Activated naive CD4-positive, alpha-beta T cell treated with anti-CD3 and anti-CD28 coated beads, Interleukin-2, amount 50 U/mL, for 72 hours (primary cell): ENCODE results near the gene SNUPN. TPM values are rescaled to one million over a fixed set of nuclear protein-coding genes. Genes with fewer than 3 reads are reported as not detected.
"Not testable (repeated sequence)": the region's sequence is repeated elsewhere in the genome, so short reads cannot be mapped to it uniquely, and the experiment has no call there.

Experiments
- ATAC-seq, 2 donors: fragments of 150-1000 bp; cut with Tn5 transposase; 2 replicates each; pipeline ENCODE4 v1.10.0; 2021; ENCODE audit warnings: mild to moderate bottlenecking in 2 of 2, moderate library complexity in 2 of 2
- DNase-seq, 2 donors: peaks; one replicate each; pipeline ENCODE4 v3.0.0; 2021 to 2022; ENCODE audit warnings: low spot score in 2 of 2
- H3K27ac Mint-ChIP-seq, 2 donors: one replicate each; pipeline ENCODE4 v1.8.0; 2022; ENCODE audit warnings: mild to moderate bottlenecking in 2 of 2, mixed read lengths in 2 of 2
- H3K36me3 Mint-ChIP-seq, 2 donors: one replicate each; pipeline ENCODE4 v1.8.0; 2022; ENCODE audit warnings: mixed read lengths in 2 of 2
- H3K9me3 Mint-ChIP-seq, 2 donors: one replicate each; pipeline ENCODE4 v1.8.0; 2022; ENCODE audit warnings: mixed read lengths in 2 of 2
- total RNA-seq, 2 donors: library from RNA; stranded (reverse); gene quantifications; one replicate each; pipeline ENCODE4 v1.2.3, GENCODE V29; 2022

SNUPN gene
- total RNA-seq, 2 donors from 2014 or later = 36.1 to 37.3 TPM

DNA sequence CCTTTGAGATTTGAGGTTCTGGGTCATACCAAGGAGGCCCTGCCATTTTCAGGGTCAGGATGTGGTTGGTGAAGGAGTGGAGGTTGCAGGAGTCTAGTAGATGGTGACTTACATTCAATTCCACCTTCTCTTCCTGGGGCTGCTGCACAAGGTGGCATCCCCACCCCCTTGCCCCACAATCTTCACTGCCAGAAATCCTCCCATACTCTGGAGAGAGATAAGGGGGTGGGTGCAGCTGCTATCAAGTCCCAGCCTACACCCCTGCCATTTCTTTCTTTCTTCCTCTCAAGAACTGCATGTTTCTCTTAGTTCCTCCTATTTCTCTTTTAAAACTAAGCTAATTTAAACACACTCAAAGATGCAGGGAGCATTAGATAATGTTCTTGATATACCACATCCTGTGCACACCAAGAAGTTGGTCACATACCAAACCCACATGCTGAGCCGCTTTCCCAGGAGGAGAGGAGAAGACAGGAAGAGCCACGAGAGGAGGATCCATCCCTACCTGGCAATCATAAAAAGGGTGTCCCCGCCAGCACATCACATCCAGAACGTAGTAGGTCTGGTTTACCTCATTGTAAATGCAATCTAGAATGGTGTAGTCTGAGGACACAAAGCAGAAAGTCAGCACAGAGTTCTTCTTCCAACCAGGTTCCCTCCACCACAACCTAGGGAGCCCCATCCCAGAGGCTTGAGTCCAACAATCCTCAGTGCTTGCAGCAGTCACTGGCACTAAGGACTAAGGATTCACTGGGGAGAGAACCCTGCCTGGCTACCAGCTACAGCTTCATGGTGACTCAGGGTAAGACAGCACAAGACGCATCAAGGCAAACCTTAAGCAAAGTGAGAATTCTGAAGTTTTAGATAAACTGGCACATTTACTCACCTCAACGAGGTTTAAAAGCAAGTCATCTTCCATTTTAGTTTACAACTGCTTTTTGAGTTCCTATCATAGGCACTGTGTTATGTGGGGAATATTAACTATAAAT is 18.5 kb downstream of the SNUPN start:
- Mint-ChIP-seq H3K36me3 (peaks cover 31 to 53% of the 10 kb centered on the region in 2 donors), H3K27ac (peak overlapping the region; percentile 82 to 93), H3K9me3 (no peaks in the 10 kb centered on the region)
- no peak for DNase-seq
- ATAC-seq = peak; percentile 65 to 79

- Mint-ChIP-seq H3K27ac (peak overlapping the region; percentile 23 to 82), H3K9me3 (no peaks in the 10 kb centered on the region), H3K36me3 (peaks cover 29 to 53% of the 10 kb centered on the region in 2 donors)
- DNase-seq = no peak
- ATAC-seq = no peak
These were observed 19.5 kb downstream of the SNUPN start for GRCh38 chr15:75606026-75606425.

- peaks cover 11 to 22% of the 10 kb centered on the region in 2 donors for H3K36me3 Mint-ChIP-seq
- ATAC-seq (no peak), DNase-seq (no peak)
- no peak overlapping the region for H3K27ac Mint-ChIP-seq
- no peaks in the 10 kb centered on the region for H3K9me3 Mint-ChIP-seq
These were observed 26.1 kb downstream of the SNUPN start for GRCh38 chr15:75599401-75599800.

- H3K27ac Mint-ChIP-seq = peak overlapping the region; percentile 40 to 94
- DNase-seq = no peak
- H3K9me3 Mint-ChIP-seq = no peaks in the 10 kb centered on the region
- H3K36me3 Mint-ChIP-seq = peaks cover 11 to 22% of the 10 kb centered on the region in 2 donors
- ATAC-seq = no peak
These were observed 27.2 kb downstream of the SNUPN start for GRCh38 chr15:75598361-75598760.

GRCh38 chr15:75597667-75598341 is 27.7 kb downstream of the SNUPN start:
- Mint-ChIP-seq H3K27ac (peak overlapping the region; percentile 40 to 94), H3K36me3 (peaks cover 11 to 22% of the 10 kb centered on the region in 2 donors), H3K9me3 (no peaks in the 10 kb centered on the region)
- DNase-seq (peak in 1 of 2 donors; percentile 12), ATAC-seq (peak; percentile 44 to 50)

DNA sequence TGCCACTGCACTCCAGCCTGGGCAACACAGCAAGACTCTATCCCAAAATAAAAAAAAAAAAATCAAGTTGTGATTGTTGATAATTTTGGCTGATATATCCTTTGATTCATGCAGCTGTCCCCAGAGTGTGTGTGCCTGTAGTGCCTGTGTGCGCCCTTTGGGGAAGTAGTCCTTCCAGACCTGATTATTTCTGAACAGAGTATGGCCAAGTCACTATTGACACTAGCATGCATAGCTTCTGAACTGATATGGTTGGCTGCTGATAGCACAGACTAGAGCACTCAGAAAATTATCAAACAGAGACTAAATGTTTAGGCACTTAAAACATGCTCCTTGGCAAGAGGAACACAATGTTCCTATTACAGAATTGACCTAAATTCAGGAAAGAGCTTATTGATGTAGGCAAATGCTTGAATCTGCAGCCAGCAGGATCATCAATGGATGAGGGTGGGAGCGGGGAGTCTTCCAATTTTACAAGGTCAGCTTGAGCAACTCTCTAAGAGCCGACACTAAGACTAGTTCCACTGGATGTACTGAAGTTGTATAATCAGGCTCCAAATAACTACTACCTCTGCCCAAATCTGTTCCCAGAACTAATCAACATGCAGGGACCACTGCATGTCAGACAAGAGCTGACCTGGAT is 28.7 kb downstream of the SNUPN start:
- Mint-ChIP-seq H3K9me3 (no peaks in the 10 kb centered on the region), H3K27ac (peak overlapping the region; percentile 33 to 40), H3K36me3 (peaks cover 11 to 22% of the 10 kb centered on the region in 2 donors)

GRCh38 chr15:75594276-75594675 is 31.2 kb downstream of the SNUPN start:
- no peak for DNase-seq
- ATAC-seq = no peak
- H3K9me3 Mint-ChIP-seq = no peaks in the 10 kb centered on the region
- peak overlapping the region in 1 of 2 donors; percentile 18 for H3K27ac Mint-ChIP-seq
- H3K36me3 Mint-ChIP-seq = peaks cover 11 to 14% of the 10 kb centered on the region in 2 donors

More for the DNA sequence above, 28.7 kb downstream of the SNUPN start:
- no peak for DNase-seq
- no peak for ATAC-seq

- Mint-ChIP-seq H3K27ac (peak overlapping the region in 1 of 2 donors; percentile 5), H3K9me3 (no peaks in the 10 kb centered on the region), H3K36me3 (peaks cover 7 to 12% of the 10 kb centered on the region in 2 donors)
- ATAC-seq (no peak), DNase-seq (no peak)
These were observed 33.7 kb downstream of the SNUPN start for GRCh38 chr15:75591655-75592364.

DNA sequence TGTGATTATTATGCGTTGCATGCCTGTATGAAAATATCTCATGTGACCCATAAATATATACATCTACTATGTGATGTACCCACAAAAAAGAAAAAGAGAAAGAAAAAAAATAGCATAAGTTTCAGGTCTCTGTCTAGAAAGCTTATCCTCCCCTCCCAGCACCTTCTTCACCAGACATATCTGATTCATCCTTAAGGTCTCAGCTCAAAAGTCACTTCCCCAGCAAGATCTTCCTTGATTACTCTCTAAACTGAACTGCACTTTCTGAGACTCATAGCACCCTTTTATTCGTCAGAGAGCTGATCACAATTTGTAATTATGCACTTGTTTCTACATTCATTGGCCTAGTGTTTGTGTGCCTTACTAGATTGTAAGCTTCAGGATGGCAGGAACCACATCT is 35.3 kb downstream of the SNUPN start:
- peaks cover 7 to 11% of the 10 kb centered on the region in 2 donors for H3K36me3 Mint-ChIP-seq
- H3K9me3 Mint-ChIP-seq = no peaks in the 10 kb centered on the region
- no peak for DNase-seq
- H3K27ac Mint-ChIP-seq = peak overlapping the region in 1 of 2 donors; percentile 5
- ATAC-seq = peak; percentile 81 to 83

DNA sequence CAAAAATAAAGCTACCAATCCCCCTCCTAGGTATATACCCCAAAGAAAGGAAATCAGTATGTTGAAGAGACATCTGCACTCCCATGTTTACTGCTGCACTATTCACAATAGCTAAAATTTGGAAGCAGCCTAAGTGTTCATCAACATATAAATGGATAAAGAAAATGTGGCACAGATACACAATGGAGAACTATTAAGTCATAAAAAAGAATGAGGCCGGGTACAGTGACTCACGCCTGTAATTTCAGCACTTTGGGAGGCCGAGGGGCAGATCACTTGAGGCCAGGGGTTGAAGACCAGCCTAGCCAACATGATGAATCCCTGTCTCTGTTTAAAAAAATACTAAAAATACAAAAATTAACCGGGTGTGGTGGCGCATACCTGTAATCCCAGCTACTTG is 36.5 kb downstream of the SNUPN start:
- ATAC-seq (no peak), DNase-seq (no peak)
- Mint-ChIP-seq H3K27ac (no peak overlapping the region), H3K36me3 (peaks cover 7 to 11% of the 10 kb centered on the region in 2 donors), H3K9me3 (no peaks in the 10 kb centered on the region)

- not testable (repeated sequence) for ATAC-seq, H3K9me3 Mint-ChIP-seq, DNase-seq, H3K27ac Mint-ChIP-seq
- peaks cover 7 to 11% of the 10 kb centered on the region in 2 donors for H3K36me3 Mint-ChIP-seq
These were observed 39.1 kb downstream of the SNUPN start for GRCh38 chr15:75586422-75586821.

- H3K36me3 Mint-ChIP-seq = peaks cover 7 to 11% of the 10 kb centered on the region in 2 donors
These were observed 41.4 kb downstream of the SNUPN start for GRCh38 chr15:75584121-75584520.

DNA sequence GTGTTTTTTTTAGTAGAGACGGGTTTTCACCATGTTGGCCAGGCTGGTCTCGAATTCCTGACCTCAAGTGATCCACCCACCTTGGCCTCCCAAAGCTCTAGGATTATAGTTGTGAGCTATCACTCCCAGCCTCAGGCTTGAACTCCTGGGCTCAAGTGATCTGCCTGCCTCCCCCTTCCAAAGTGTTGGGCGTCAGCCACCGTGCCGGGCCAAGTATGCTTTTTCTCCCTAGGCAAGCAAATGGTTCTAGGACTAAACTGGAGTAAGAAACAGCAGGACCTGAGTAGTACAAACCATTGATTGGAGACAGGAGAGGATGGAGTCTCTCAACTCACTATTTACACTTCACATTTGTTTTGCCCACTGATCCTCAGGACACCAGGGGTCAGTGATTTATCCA is 41.8 kb downstream of the SNUPN start:
- no peaks in the 10 kb centered on the region for H3K9me3 Mint-ChIP-seq
- DNase-seq (no peak), ATAC-seq (no peak)
- H3K36me3 Mint-ChIP-seq = peaks cover 7 to 11% of the 10 kb centered on the region in 2 donors
- H3K27ac Mint-ChIP-seq = no peak overlapping the region

More at GRCh38 chr15:75584121-75584520, 41.4 kb downstream of the SNUPN start:
- DNase-seq (no peak), ATAC-seq (no peak)
- no peaks in the 10 kb centered on the region for H3K9me3 Mint-ChIP-seq
- H3K27ac Mint-ChIP-seq = no peak overlapping the region

DNA sequence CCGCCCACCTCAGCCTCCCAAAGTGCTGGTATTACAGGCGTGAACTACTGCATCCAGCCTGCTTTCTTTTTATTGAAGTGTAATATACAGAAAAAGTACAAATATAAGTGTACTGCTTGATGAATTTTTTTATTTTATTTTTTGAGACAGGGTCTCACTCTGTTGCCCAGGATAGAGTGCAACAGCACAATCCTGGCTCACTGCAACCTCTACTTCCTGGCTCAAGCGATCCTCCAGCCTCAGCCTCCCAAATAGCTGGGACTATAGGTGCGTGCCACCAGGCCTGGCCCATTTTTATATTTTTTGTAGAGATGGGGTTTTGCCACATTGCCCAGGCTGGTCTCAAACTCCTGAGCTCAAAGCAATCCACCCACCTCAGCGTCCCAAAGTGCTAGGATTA is 42.6 kb downstream of the SNUPN start:
- not testable (repeated sequence) for H3K9me3 Mint-ChIP-seq, DNase-seq, H3K27ac Mint-ChIP-seq, ATAC-seq
- H3K36me3 Mint-ChIP-seq = peaks cover 10 to 14% of the 10 kb centered on the region in 2 donors

- DNase-seq (peak; percentile 66 to 71), ATAC-seq (peak; percentile 80 to 89)
- Mint-ChIP-seq H3K36me3 (peaks cover 5 to 6% of the 10 kb centered on the region in 2 donors), H3K9me3 (no peaks in the 10 kb centered on the region), H3K27ac (peak within 1 kb of the TSS; percentile 93 to 98)
These were observed 46.3 kb downstream of the SNUPN start, which contains the start of gene PTPN9 for GRCh38 chr15:75578948-75579920. Gene PTPN9, minus strand, starts transcription at chr15:75579315. Its CDS starts 539 bp downstream, at chr15:75578776.
